Erythroblast (primary cell): ENCODE data around the gene PPARD.

Experiments
- GATA1 ChIP-seq: IDR thresholded peaks from 2 replicates; pipeline ENCODE4 v1.6.1; 2011; ENCODE audit warnings: low read depth, mild to moderate bottlenecking, control low read depth, low read length, moderate library complexity
- POLR2A ChIP-seq: IDR thresholded peaks from 2 replicates; pipeline ENCODE4 v1.6.1; 2011; ENCODE audit warnings: mild to moderate bottlenecking, low read length

DNA sequence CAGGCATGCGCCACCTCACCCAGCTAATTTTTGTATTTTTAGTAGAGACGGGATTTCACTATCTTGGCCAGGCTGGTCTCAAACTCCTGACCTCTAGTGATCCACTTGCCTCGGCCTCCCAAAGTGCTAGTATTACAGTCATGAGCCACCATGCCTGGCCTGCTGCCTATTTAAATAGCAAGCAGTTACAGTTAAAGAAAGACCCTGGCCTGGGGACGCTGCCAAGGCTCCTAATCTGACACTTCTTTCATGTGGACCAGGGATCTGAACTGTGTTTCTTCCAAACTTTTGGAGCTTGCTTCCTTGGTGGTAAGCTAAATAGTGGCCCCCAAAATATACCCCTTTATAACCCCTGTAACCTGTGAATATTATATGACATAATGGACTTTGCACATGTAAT is 15.3 kb downstream of the PPARD start:
- no peak for TF ChIP-seq POLR2A
- no peak for TF ChIP-seq GATA1
